LNCAP (cell line): ENCODE measurements around the gene ZNF579.

ENCODE experiments used
- CTCF ChIP-seq: fragments of 450-650 bp; IDR thresholded peaks from 2 replicates; pipeline ENCODE4 v1.5.1; 2017; ENCODE audit warnings: mild to moderate bottlenecking

Gene ZNF579

DNA sequence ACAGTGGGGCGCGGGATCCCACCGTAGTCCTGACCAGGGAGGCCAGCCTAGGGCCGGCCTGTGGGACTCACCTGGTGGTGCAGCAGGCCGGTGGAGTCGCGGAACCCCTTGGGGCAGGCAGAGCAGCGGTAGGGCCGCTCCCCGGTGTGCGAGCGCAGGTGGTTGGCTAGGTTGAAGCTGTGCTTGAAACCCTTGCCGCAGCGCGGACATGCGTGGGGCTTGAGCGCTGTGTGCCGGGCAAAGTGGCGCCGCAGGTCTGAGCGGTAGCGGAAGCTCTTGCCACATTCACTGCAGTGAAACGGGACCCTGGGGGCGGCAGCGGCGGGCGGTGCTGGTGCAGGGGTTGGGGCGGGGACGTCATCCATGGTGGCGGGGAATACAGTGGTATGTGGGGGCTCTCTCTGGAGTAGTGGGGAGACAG lies 16.9 kb upstream of the ZNF579 start:
- no peak for TF ChIP-seq CTCF

GRCh38 chr19:55596304-55596703 lies 15.7 kb upstream of the ZNF579 start:
- TF ChIP-seq CTCF = no peak

- TF ChIP-seq CTCF = no peak
Observed at GRCh38 chr19:55594996-55595545, 14.4 kb upstream of the ZNF579 start.

DNA sequence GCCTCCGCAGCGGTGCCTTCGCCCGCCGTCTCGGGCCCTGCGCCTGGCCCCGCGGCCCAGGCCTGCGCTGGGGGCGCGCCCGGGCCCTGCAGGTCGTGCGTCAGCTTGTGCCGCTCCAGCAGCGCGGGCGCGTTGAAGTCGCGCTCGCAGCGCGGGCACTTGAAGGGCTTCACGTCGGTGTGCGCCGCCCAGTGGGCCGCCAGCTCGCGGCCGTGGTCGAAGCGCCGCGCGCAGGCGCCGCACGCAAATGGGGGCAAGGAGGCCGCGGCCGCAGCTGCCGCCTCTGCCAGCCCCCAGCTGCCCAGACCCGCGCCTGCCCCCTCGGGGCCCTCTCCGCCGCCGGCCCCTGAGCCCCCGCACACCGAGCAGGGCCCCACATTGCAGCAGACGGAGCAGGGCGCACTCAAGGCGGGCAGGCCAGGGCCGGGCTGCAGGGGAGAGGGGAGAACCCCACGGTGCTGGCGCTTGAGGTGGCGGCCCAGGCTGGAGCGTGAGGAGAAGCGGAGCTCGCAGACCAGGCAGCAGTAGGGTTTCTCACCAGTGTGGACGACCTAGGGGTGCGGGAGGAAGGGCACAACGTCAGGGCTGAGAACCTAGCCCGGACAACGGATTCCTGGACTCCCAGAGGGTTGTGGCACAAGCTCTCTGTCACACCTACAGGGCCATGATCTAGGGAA lies 12.6 kb upstream of the ZNF579 start:
- TF ChIP-seq CTCF = no peak

- no peak for TF ChIP-seq CTCF
Observed at GRCh38 chr19:55592391-55593090, 11.9 kb upstream of the ZNF579 start.

DNA sequence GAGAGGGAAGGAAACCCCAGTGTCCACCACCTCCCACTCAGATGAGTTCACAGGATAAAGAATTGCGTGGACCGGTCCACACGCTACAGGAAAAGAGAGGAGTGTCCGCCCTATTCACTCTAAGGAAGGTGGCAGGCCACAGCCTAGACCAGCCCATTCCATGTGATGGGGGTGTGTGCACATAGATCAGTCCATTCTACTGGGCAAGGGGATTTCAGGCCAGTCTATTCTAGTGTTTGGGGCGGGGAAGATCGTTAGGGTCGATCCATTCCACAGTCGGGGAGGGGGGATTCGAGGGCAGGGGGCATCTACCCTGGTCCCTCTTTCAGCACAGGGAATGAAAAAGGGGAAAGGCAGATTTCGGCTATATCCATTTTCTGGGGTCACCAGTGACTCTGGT lies 10.9 kb upstream of the ZNF579 start:
- TF ChIP-seq CTCF = no peak

GRCh38 chr19:55590617-55591016 lies 10.0 kb upstream of the ZNF579 start:
- no peak for TF ChIP-seq CTCF
